HG03442 (cell line): Measurements from ENCODE around the gene CYP4F22.
"Not testable (repeated sequence)": the region's sequence is repeated elsewhere in the genome, so short reads cannot be mapped to it uniquely, and the experiment has no call there.

ENCODE experiments used
- ATAC-seq: cut with Tn5 transposase; IDR thresholded peaks from one replicate; pipeline ENCODE4 v1.9.1; 2021; ENCODE audit warnings: mild to moderate bottlenecking, moderate library complexity; ENCODE audit not compliant: unreplicated experiment

Gene CYP4F22

DNA sequence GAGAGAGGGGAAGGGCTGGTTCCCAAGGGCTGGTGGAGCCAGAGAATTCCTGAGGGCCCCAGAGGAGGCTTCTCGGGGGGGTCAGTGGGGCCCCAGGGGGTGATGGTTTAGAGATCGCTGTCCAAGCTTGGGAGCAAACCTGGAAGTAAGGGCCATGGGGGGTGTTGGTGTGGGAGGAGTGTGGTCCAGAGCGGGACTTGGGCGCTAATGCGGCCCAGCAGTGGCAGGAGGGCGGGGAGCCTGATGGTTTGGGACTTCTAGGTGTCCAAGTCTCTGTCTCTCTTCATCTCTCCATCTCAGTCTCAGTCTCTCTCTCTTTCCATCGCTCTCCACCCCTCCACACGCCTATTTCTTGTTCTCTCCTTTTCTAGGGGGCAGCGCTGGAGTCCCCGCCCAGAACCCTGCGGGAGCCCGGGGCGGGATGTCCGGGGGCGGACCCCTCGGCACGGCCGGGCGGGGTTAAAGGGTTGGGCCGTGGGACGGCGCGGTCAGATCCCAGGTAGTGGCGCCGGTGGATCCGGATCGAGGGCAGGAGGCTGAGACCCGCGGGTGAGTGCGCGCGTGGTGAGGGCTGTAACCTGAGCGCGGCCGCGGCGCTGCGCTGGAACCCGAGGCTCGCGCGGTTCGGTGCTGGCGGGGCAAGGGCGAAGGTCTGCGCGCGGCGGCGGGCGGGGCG is at the start of gene CYP4F22:
TSS of gene CYP4F22 (plus strand) at position 491 of the 676 bp plus-strand sequence. CDS start 16,812 bp downstream, outside the sequence.
- ATAC-seq = no peak

GRCh38 chr19:15461694-15462093 is 46.6 kb upstream of the CYP4F22 start:
- no peak for ATAC-seq

DNA sequence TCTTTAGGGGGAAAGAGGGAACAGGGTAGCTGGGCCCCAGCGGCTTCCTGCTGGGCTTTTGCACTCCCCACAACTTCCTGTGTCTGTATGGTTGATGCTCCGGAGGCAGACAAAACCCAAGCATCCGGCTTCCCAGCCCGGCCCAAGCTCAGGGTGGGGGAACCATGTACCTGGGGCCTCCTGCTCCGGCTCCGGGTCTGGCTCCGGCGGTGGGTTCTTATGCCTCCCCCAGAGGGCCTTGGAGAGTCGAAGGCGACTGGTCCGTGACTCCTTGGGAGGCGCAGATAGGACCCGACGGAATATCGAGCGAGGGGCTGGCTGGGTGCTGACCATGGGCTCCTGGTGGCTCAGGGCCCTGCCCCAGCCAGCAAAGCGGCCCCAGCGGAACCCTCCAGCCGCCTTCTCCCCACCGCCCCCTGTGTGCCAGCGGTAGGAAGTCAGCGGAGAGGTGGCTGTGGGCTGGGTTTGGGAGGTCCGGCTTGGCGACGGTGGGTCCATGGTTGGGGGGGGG is 44.4 kb upstream of the CYP4F22 start:
- ATAC-seq = peak; percentile 37

- ATAC-seq = peak; percentile 39
Observed at GRCh38 chr19:15464394-15465385, 43.6 kb upstream of the CYP4F22 start, which contains the start of gene RASAL3. RASAL3 (minus strand) TSS chr19:15464544; CDS start chr19:15464358, 186 bp downstream.

DNA sequence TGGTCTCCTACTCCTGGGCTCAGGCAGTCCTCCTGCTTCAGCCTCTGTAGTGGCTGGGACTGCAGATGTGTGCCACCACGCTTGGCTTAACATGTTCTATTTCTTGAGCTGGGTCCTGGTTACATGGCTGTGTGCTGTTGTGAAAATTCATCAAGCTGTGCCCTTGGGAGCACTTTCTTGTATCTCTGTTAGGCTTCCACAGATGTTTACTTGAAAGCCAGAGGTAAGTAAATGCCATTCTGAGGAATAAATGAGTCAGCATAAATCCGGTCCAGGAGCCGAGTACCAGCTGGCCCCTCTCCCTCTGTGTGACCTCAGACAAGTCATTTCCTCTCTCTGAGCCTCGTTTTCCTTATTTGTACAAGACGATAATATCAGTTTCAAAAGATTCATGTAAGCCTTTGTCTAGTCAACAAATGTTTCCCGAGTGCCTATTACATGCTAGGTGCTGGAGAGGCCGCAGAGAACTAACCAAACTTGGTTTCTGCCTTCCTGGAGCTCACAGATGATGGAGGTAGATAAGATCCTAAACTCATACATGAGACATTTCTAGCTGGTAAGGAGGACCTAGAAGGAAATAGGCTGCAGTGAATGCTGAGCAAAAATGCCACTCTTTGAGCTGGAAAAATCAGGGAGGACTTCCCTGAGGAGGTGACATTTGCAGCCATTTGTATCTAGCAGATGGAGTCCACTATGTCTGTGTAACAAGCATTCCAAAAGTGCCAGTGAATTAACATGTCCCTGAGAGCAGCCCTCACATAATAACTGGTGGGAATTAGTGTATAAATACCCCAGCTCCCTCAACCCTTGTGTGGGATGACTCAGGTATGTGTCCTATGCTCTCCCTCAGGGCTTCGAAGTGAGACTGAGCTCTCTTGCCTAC is 41.2 kb upstream of the CYP4F22 start:
- ATAC-seq = peak; percentile 59

- no peak for ATAC-seq
Observed at GRCh38 chr19:15467734-15468214, 40.6 kb upstream of the CYP4F22 start.

DNA sequence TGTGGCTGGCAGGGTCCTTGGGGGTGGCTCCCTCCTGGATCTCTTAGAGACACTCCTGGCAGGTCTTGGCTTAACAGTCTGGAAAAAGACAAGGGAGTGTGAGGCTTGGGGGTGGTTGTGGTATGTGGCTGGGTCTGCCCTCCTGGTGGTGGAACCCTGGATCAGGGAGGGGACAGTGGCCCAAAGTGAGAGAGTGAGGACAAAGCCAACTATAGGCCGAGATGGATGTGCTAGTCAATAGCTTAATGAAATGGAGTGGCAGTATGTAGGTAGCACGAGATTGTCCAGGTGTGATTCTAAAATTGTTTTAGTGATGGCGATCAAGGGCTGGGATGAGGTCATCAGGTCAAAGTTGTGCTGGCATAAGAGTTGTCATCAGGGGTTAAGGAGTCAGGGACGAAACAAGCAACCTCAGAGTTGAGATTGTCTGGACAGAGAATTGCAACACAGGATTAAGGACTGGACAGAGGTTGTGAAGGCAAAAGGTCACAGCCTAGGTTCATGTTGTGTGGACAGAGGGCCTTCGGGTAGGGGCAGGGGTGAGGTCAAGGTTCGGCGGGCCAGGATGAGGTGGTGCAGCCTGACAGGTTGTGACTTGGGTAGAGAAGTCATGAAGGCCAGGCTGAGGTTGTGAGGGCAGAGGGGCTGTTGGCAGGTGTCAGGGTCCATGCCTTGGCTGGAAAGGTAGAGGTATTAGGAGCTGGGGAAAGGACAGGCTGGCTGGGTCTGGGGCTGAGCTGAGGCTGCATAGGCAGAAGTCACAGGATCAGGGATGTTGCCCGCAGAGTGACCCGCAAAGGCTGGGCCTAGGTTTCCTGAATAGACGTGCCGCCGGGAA is 39.4 kb upstream of the CYP4F22 start:
- no peak for ATAC-seq

DNA sequence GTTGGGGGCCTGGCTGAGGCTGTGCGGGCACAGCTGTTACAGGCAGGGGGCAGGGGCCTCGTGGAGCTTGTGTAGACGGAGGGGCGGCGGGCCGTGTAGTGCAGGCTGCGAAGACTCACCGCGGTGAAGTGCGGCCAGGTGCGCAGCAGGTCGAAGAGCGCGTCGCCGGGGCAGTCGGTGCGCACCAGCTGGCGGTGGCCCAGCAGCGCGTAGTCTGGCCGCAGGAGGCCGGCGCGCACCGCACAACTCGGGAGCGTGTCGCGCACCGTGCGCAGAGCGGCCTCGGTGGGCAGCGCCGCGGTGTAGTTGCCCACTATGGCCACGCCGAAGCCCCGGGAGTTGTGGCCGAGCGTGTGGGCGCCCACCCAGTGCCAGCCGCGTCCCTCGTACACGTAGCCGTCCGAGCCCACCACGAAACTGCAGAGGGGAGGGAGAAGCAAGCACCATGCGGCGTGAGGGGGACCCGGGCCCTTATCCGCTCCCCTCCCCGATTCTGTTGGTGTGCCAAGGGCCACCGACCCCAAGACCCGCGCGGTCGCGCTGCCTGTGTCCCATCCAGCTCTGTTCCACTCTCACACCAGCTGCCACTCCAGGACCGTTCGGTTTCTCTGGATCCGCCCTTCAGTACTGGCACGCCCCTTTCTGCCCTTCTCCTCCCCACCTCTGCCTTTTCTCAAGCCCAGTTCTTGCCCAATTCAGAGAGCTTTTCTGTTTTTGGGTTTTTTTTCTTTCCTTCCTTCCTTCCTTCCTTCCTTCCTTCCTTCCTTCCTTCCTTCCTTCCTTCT is 38.6 kb upstream of the CYP4F22 start:
- ATAC-seq = no peak

DNA sequence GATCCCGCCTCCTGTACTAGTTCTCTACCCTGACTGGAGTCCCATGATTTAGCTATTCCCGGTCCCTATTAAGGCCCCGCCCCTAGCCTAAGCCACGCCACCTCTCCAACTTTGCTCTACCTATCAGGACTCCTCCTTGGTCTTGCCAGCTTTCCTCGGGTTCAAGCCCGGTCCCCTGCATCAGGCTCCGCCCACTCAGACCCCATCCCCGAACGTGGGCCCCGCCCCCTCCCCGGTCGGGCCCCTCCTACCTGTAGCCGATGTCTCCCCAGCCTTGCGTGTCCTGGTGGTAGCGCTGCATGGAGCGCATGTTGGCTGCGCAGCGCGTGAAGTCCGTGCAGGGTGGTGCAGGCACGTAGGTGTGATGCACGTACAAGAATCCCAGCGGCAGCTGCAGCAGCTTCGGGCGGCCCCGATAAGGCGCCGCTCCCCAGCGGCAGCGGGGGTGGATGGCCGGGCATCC is 36.7 kb upstream of the CYP4F22 start:
- ATAC-seq = no peak

DNA sequence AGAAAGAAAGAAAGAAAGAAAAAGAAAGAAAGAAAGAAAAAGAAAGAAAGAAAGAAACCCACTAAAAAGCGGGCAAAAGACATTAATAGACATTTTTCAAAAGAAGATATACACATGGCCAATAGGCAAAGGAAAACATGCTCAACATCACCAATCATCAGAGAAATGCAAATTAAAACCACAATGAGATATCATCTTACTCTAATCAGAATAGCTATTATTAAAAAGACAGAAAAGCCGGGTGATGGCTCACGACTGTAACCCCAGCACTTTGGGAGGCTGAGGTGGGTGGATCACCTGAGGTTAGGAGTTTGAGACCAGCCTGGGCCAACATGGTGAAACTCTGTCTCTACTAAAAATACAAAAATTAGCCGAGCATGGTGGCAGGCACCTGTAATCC is 34.5 kb upstream of the CYP4F22 start:
- ATAC-seq = not testable (repeated sequence)

GRCh38 chr19:15475169-15475568 is 33.2 kb upstream of the CYP4F22 start:
- ATAC-seq = no peak

GRCh38 chr19:15475611-15476010 is 32.7 kb upstream of the CYP4F22 start:
- no peak for ATAC-seq

DNA sequence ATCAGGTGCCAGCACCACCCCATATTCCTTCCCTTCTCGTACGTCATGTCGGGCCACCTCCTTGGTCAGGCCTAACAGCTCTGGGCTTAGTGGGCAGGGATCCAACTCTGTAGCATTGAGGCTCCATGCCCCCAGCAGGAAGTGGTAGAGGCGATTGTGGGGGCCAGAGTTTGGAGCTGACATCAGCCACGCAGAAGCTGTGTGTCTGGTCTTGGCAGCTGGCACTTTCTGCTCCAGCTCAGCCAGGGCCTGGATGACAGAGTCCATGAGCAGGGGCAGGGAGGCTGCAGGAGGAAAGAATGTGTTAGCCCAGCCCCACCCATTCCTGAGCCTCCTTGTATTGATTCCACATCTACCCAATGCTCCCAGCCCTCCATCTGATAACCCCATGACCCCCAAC is 32.0 kb upstream of the CYP4F22 start:
- no peak for ATAC-seq

- ATAC-seq = no peak
Observed at GRCh38 chr19:15479391-15480345, 28.7 kb upstream of the CYP4F22 start, which contains the start of gene PGLYRP2. PGLYRP2 (minus strand) TSS chr19:15479501; CDS start chr19:15479371, 130 bp downstream.

GRCh38 chr19:15480996-15481395 is 27.3 kb upstream of the CYP4F22 start:
- not testable (repeated sequence) for ATAC-seq

- ATAC-seq = not testable (repeated sequence)
Observed at GRCh38 chr19:15485768-15486167, 22.6 kb upstream of the CYP4F22 start.

- no peak for ATAC-seq
Observed at GRCh38 chr19:15487038-15487437, 21.3 kb upstream of the CYP4F22 start.
